Activated T-helper 17 cell treated with anti-CD3 and anti-CD28 coated beads, Interleukin-2, amount 50 U/mL, for 72 hours (primary cell): ENCODE results near the gene ITK. TPM values are rescaled to one million over a fixed set of nuclear protein-coding genes. Genes with fewer than 3 reads are reported as not detected.

ENCODE experiments used
- ATAC-seq: fragments of 150-1000 bp; cut with Tn5 transposase; replicated peaks from 2 replicates; pipeline ENCODE4 v1.10.0; 2021; ENCODE audit warnings: mild to moderate bottlenecking, moderate library complexity
- H3K27ac Mint-ChIP-seq: one replicate; pipeline ENCODE4 v1.8.0; 2022; ENCODE audit warnings: mixed read lengths
- H3K27me3 Mint-ChIP-seq: one replicate; pipeline ENCODE4 v1.8.0; 2022; ENCODE audit warnings: mixed read lengths
- H3K36me3 Mint-ChIP-seq: one replicate; pipeline ENCODE4 v1.8.0; 2022; ENCODE audit warnings: low read depth, mild to moderate bottlenecking, mixed read lengths
- H3K4me1 Mint-ChIP-seq: one replicate; pipeline ENCODE4 v1.8.0; 2022; ENCODE audit warnings: mixed read lengths
- H3K4me3 Mint-ChIP-seq: one replicate; pipeline ENCODE4 v1.8.0; 2022; ENCODE audit warnings: mild to moderate bottlenecking, mixed read lengths
- H3K9me3 Mint-ChIP-seq: one replicate; pipeline ENCODE4 v1.8.0; 2022; ENCODE audit warnings: mixed read lengths
- total RNA-seq, 2 donors: library from RNA; stranded (reverse); gene quantifications; one replicate each; pipeline ENCODE4 v1.2.3, GENCODE V29; 2022

Gene ITK
- total RNA-seq, 2 donors from 2014 or later: 144 to 277 TPM

- peaks cover 64% of the 10 kb centered on the region for H3K36me3 Mint-ChIP-seq
- no peak for ATAC-seq
- H3K9me3 Mint-ChIP-seq: no peaks in the 10 kb centered on the region
- peak overlapping the region; percentile 41 for H3K27ac Mint-ChIP-seq
- H3K4me3 Mint-ChIP-seq: peak overlapping the region; percentile 63
- peaks cover 69% of the 10 kb centered on the region for H3K4me1 Mint-ChIP-seq
- no peaks in the 10 kb centered on the region for H3K27me3 Mint-ChIP-seq
These were observed 104.0 kb downstream of the ITK start for GRCh38 chr5:157284458-157285212.

GRCh38 chr5:157285310-157286035, 104.8 kb downstream of the ITK start:
- Mint-ChIP-seq H3K27ac (peak overlapping the region; percentile 41), H3K4me3 (no peak overlapping the region), H3K27me3 (no peaks in the 10 kb centered on the region), H3K36me3 (peaks cover 73% of the 10 kb centered on the region), H3K4me1 (peaks cover 69% of the 10 kb centered on the region), H3K9me3 (no peaks in the 10 kb centered on the region)
- no peak for ATAC-seq

- no peak for ATAC-seq
- H3K9me3 Mint-ChIP-seq: no peaks in the 10 kb centered on the region
- no peaks in the 10 kb centered on the region for H3K27me3 Mint-ChIP-seq
- H3K27ac Mint-ChIP-seq: no peak overlapping the region
- peaks cover 67% of the 10 kb centered on the region for H3K4me1 Mint-ChIP-seq
- peaks cover 77% of the 10 kb centered on the region for H3K36me3 Mint-ChIP-seq
- no peak overlapping the region for H3K4me3 Mint-ChIP-seq
These were observed 106.1 kb downstream of the ITK start for GRCh38 chr5:157286761-157287211.

DNA sequence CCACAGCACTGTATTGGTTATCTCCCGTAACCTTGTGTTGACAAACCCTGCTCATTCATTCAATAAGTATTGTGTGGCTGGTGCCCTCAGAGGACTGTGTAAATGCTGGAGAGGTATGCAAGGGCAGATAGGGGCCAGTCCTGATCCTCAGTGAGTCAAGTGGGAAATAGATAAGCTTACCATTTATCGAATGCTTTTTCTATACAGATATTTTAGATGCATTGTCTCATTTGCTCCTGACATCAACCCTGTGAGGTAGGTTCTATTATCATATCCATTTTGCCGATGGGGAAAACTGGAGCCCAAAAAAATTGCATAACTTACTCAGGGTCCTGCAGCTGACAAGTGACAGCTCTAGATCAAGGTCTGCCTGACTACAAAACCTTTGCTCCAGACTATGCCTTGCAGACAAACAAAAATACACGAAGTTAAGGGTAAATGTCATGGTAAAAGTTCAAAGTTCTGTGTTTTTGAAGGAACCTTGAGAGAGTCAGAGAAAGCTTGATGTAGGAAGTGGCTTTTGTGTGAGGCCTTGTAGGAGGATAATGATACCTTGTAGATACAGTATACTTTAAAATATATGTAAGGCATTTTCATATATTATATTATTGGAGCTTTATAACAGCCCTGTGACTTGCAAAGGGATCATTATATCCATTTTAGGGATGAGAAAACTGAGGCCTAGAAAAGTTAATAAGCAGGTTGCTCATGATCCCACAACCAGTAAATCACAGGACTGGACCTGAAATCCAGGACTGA, 107.9 kb downstream of the ITK start:
- no peaks in the 10 kb centered on the region for H3K27me3 Mint-ChIP-seq
- H3K9me3 Mint-ChIP-seq: no peaks in the 10 kb centered on the region
- ATAC-seq: no peak
- peak overlapping the region; percentile 75 for H3K27ac Mint-ChIP-seq
- H3K36me3 Mint-ChIP-seq: peaks cover 90% of the 10 kb centered on the region
- no peak overlapping the region for H3K4me3 Mint-ChIP-seq
- H3K4me1 Mint-ChIP-seq: peaks cover 49% of the 10 kb centered on the region

- H3K4me3 Mint-ChIP-seq: peak overlapping the region; percentile 27
- peaks cover 43% of the 10 kb centered on the region for H3K4me1 Mint-ChIP-seq
- H3K27ac Mint-ChIP-seq: peak overlapping the region; percentile 75
- no peak for ATAC-seq
- H3K36me3 Mint-ChIP-seq: peaks cover 96% of the 10 kb centered on the region
- no peaks in the 10 kb centered on the region for H3K9me3 Mint-ChIP-seq
- no peaks in the 10 kb centered on the region for H3K27me3 Mint-ChIP-seq
These were observed 108.7 kb downstream of the ITK start for GRCh38 chr5:157289164-157289819.

DNA sequence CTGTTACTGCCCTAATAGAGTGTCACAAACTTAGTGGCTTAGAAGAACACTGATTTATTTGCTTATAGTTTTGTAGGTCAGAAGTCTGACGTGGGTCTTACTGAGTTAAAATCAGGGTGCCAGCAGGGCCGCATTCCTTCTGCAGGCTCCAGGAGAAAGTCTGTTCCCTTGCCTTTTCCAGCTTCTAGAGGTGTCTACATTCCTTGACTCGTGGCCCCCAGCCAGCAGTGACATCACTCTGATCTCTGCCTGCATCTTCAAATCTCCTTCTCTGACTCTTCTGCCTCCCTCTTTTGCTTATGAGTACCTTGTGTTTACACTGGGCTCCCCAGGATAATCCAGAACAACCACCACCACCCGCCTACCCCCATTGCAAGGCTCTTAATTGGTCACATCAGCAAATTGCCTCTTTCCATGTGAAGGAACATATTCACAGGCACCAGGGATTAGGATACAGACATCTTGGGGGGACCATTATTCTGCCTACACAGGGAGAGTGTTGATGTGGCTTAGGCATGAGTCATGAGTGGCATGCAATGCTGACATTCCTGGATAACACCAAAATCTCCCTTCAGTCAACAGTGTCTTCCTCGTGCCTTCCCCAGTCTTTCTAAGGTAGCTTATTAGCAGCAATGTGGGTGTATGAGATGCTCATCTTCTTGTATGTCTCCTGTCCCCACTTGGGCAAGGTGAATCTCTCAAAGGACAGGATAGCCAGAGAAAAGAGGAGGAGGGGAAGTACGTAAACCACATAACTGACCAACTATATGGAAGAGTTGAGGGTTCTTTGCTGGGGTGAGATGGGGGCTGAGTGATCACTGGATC, 109.7 kb downstream of the ITK start:
- H3K27ac Mint-ChIP-seq: peak overlapping the region; percentile 75
- H3K27me3 Mint-ChIP-seq: no peaks in the 10 kb centered on the region
- H3K9me3 Mint-ChIP-seq: no peaks in the 10 kb centered on the region
- ATAC-seq: peak; percentile 74
- peak overlapping the region; percentile 27 for H3K4me3 Mint-ChIP-seq
- peaks cover 38% of the 10 kb centered on the region for H3K4me1 Mint-ChIP-seq
- H3K36me3 Mint-ChIP-seq: peaks cover 96% of the 10 kb centered on the region

- ATAC-seq: peak; percentile 68
- Mint-ChIP-seq H3K4me3 (peak overlapping the region; percentile 27), H3K36me3 (peaks cover 98% of the 10 kb centered on the region), H3K9me3 (no peaks in the 10 kb centered on the region), H3K27ac (peak overlapping the region; percentile 75), H3K27me3 (no peaks in the 10 kb centered on the region), H3K4me1 (peaks cover 43% of the 10 kb centered on the region)
These were observed 110.5 kb downstream of the ITK start for GRCh38 chr5:157290981-157291711.

DNA sequence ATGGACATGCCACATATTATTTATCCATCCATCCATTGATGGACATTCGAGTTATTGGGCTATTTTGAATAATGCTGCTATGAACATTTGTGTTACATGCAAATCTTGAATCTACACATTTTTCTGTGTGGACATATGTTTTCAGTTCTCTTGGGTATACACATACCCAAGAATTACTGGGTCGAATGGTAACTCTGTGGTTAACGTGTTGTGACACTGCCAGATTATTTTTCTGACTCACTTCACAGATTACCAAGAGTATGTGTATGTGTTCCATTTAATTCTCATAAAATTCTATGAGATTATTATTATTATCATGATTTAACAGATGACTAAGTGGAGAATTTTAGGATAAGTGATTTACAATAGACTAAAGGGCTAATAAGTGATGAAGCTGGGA, 112.0 kb downstream of the ITK start:
- Mint-ChIP-seq H3K27ac (no peak overlapping the region), H3K4me1 (peaks cover 38% of the 10 kb centered on the region), H3K4me3 (no peak overlapping the region), H3K9me3 (no peaks in the 10 kb centered on the region), H3K27me3 (no peaks in the 10 kb centered on the region), H3K36me3 (peaks cover 100% of the 10 kb centered on the region)
- ATAC-seq: no peak

DNA sequence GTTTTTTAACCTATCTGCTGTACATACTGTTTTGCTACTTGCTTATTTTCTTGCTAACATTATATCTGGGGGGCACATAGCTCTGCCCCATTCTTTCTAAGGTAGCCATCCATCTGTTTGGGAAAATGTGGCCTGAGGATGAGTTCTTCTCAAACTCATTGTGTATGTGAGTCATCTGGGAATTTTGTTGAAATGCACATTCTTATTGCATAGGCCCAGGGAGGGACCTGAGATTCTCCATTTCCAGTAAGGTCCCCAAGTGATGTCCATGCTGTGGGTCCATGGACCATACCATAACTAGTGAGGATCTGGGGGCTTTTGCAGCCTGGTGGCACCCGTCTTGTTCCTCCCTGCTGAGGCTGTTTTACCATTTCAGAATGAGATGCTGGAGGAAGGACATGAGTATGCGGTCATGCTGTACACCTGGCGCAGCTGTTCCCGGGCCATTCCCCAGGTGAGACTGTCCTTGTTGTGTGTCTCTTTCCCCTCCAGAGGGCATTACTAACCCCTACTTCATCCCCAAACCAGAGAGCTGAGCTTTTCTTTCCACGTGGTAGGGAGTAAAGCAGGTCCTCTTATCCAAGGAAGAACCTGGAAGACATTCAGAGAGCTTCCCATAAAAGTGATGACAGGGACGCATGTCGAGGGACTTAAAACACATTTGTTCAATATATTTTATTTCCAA, 113.9 kb downstream of the ITK start:
- Mint-ChIP-seq H3K27me3 (no peaks in the 10 kb centered on the region), H3K27ac (peak overlapping the region; percentile 69), H3K9me3 (no peaks in the 10 kb centered on the region), H3K4me1 (peaks cover 25% of the 10 kb centered on the region), H3K36me3 (peaks cover 100% of the 10 kb centered on the region), H3K4me3 (no peak overlapping the region)
- no peak for ATAC-seq

GRCh38 chr5:157295247-157295646, 114.6 kb downstream of the ITK start:
- peaks cover 18% of the 10 kb centered on the region for H3K4me1 Mint-ChIP-seq
- peaks cover 100% of the 10 kb centered on the region for H3K36me3 Mint-ChIP-seq
- no peak for ATAC-seq

GRCh38 chr5:157300564-157300963, 119.9 kb downstream of the ITK start:
- H3K36me3 Mint-ChIP-seq: peaks cover 100% of the 10 kb centered on the region
- no peak for ATAC-seq
- no peaks in the 10 kb centered on the region for H3K9me3 Mint-ChIP-seq
- peaks cover 17% of the 10 kb centered on the region for H3K4me1 Mint-ChIP-seq
- peak overlapping the region; percentile 93 for H3K27ac Mint-ChIP-seq
- no peak overlapping the region for H3K4me3 Mint-ChIP-seq
- no peaks in the 10 kb centered on the region for H3K27me3 Mint-ChIP-seq

More at GRCh38 chr5:157295247-157295646, 114.6 kb downstream of the ITK start:
- H3K27me3 Mint-ChIP-seq: no peaks in the 10 kb centered on the region
- no peaks in the 10 kb centered on the region for H3K9me3 Mint-ChIP-seq
- H3K27ac Mint-ChIP-seq: peak overlapping the region; percentile 71
- H3K4me3 Mint-ChIP-seq: no peak overlapping the region

GRCh38 chr5:157301066-157301465, 120.4 kb downstream of the ITK start:
- Mint-ChIP-seq H3K27ac (peak overlapping the region; percentile 93), H3K4me3 (no peak overlapping the region), H3K36me3 (peaks cover 100% of the 10 kb centered on the region), H3K4me1 (peaks cover 19% of the 10 kb centered on the region), H3K9me3 (no peaks in the 10 kb centered on the region), H3K27me3 (no peaks in the 10 kb centered on the region)
- peak; percentile 55 for ATAC-seq
